Immature natural killer cell (primary cell): Measurements from ENCODE around the gene TCN2. TPM values are rescaled to one million over a fixed set of nuclear protein-coding genes. Genes with fewer than 3 reads are reported as not detected.
A peak's percentile ranks its signal among the peaks of the same experiment; 100 is the strongest.

ENCODE experiments used
- DNase-seq, 3 donors: peaks; one replicate each; pipeline ENCODE4 v3.0.0; 2022; ENCODE audit warnings: mixed read lengths in 1 of 3
- H3K27ac Mint-ChIP-seq, 6 donors: one replicate each; pipeline ENCODE4 v1.8.0; 2020; ENCODE audit warnings: mixed read lengths in 6 of 6, mild to moderate bottlenecking in 5 of 6, inconsistent platforms in 4 of 6, moderate library complexity in 3 of 6
- H3K27me3 Mint-ChIP-seq, 3 donors: one replicate each; pipeline ENCODE4 v1.8.0; 2020 to 2021; ENCODE audit warnings: low read depth in 3 of 3, mild to moderate bottlenecking in 3 of 3, mixed read lengths in 3 of 3, moderate library complexity in 3 of 3, inconsistent platforms in 1 of 3
- H3K36me3 Mint-ChIP-seq, 3 donors: one replicate each; pipeline ENCODE4 v1.8.0; 2020; ENCODE audit warnings: mixed read lengths in 3 of 3, inconsistent platforms in 2 of 3, mild to moderate bottlenecking in 2 of 3
- H3K4me1 Mint-ChIP-seq, 2 donors: one replicate each; pipeline ENCODE4 v1.8.0; 2020; ENCODE audit warnings: inconsistent platforms in 2 of 2, mild to moderate bottlenecking in 2 of 2, mixed read lengths in 2 of 2, moderate library complexity in 1 of 2
- H3K4me3 Mint-ChIP-seq, 5 donors: one replicate each; pipeline ENCODE4 v1.8.0; 2020; ENCODE audit warnings: mild to moderate bottlenecking in 5 of 5, mixed read lengths in 5 of 5, inconsistent platforms in 3 of 5, moderate library complexity in 3 of 5
- H3K9me3 Mint-ChIP-seq, 6 donors: one replicate each; pipeline ENCODE4 v1.8.0; 2020; ENCODE audit warnings: mild to moderate bottlenecking in 6 of 6, mixed read lengths in 6 of 6, inconsistent platforms in 4 of 6, moderate library complexity in 3 of 6
- polyA plus RNA-seq, 3 donors: library from polyadenylated mRNA; unstranded; fragments of 300-500 nt; fragmentation: Illumina TruSeq; gene quantifications; one replicate each; pipeline ENCODE4 v1.2.3, GENCODE V29; 2021

TCN2 gene
- polyA plus RNA-seq, 3 donors from 2014 or later: 0.14 to 0.59 TPM; not detected in 1

DNA sequence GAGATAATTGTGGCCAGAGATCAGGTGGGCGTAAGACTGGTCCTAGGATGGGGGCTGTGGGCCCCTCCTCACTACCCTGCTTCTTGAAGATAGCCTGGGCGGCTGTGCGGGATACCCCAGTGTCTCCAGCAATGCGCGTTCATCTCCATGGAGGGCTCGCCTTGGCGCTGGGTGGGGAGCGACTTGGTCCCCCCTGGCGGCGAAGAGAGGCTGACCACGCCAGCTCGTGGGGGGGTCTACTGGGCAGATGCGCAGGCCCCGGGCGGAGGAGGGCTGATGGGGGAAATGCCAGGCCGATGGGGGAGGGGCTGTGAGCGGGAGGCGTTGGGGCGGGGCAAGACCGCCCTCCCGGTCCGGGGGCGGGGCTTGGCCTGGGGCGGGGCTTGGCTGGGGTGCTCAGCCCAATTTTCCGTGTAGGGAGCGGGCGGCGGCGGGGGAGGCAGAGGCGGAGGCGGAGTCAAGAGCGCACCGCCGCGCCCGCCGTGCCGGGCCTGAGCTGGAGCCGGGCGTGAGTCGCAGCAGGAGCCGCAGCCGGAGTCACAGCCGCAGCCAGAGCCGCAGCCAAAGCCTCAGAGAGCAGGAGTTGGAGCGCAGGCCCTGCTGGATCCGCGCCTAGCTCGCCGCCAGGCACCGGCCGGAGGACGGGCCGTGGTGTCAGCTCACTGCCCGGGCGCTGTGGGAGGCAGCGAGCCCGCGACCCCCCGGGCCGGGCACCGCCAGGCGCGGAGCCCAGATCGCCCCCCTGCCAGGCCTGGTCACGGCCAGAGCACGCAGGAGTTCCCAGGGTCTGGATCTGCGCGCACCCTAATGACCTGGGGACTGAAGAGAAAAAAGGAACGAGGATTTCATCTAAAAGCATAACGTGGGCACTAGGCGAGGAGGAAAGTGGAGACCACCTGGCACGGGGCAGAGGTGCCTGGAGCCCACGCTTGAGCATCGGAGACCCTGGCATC, 28.6 kb downstream of the TCN2 start, which contains the start of gene SLC35E4:
Gene SLC35E4 (plus strand): TSS at position 509 of the 953 bp plus-strand sequence. CDS start 670 bp downstream, outside the sequence.
- DNase-seq: peak; percentile 90 to 92 (median 92)
- Mint-ChIP-seq H3K36me3 (peaks cover 0 to 4% (median 0%) of the 10 kb centered on the region in 3 donors), H3K4me1 (peaks cover 19 to 20% of the 10 kb centered on the region in 2 donors), H3K9me3 (peaks cover 0 to 2% (median 0%) of the 10 kb centered on the region in 6 donors), H3K4me3 (peak within 1 kb of the TSS; percentile 80 to 92 (median 85)), H3K27ac (peak within 1 kb of the TSS; percentile 86 to 96 (median 94)), H3K27me3 (peaks cover 1 to 4% (median 3%) of the 10 kb centered on the region in 3 donors)

DNA sequence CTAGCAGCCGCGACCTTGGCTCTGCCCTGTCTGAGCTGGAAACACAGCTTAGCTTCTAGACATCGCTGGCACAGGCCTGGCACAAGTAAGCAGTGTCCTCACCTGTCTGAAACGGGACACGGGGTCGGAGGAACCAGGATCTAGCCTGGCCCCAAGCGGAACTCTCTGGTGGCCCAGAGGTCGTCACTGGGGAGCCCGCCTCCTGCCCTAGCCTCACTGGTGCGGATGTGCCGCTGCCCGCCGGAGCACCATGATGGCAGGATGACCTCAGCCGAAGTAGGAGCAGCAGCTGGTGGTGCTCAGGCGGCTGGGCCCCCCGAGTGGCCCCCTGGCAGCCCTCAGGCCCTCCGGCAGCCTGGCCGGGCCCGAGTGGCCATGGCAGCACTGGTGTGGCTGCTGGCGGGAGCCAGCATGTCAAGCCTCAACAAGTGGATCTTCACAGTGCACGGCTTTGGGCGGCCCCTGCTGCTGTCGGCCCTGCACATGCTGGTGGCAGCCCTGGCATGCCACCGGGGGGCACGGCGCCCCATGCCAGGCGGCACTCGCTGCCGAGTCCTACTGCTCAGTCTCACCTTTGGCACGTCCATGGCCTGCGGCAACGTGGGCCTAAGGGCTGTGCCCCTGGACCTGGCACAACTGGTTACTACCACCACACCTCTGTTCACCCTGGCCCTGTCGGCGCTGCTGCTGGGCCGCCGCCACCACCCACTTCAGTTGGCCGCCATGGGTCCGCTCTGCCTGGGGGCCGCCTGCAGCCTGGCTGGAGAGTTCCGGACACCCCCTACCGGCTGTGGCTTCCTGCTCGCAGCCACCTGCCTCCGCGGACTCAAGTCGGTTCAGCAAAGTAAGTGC, 29.5 kb downstream of the TCN2 start:
- H3K4me3 Mint-ChIP-seq: peak overlapping the region; percentile 79 to 92 (median 85)
- H3K27me3 Mint-ChIP-seq: peaks cover 1 to 3% (median 2%) of the 10 kb centered on the region in 3 donors
- peak overlapping the region; percentile 60 to 85 (median 76) for H3K27ac Mint-ChIP-seq
- peak; percentile 16 to 32 (median 18) for DNase-seq
- peaks cover 0 to 2% (median 0%) of the 10 kb centered on the region in 6 donors for H3K9me3 Mint-ChIP-seq
- H3K36me3 Mint-ChIP-seq: peaks cover 0 to 4% (median 0%) of the 10 kb centered on the region in 3 donors
- peaks cover 19 to 20% of the 10 kb centered on the region in 2 donors for H3K4me1 Mint-ChIP-seq

DNA sequence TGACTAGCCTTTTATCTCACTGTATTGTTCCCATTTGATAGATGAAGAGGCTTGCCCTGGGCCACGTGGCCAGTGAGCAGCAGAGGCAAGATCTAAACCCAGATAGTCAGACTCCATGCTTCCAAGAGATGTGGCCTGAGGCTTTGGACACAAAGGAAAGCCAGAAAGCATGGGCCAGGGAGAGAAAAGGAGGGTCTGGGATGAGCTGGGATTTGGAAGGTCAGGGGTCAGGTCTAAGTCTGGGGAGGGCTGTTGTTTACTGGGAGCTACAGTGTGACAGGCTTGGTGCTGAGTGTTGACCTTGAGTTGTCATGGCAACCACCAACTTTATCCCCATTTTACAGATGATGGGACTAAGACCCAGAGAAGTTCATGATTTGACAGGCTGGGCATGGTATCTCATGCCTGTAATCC, 30.7 kb downstream of the TCN2 start:
- H3K4me3 Mint-ChIP-seq: peak overlapping the region; percentile 4 to 57 (median 42)
- H3K36me3 Mint-ChIP-seq: peaks cover 0 to 4% (median 0%) of the 10 kb centered on the region in 3 donors
- peaks cover 1 to 3% (median 2%) of the 10 kb centered on the region in 3 donors for H3K27me3 Mint-ChIP-seq
- peaks cover 19 to 20% of the 10 kb centered on the region in 2 donors for H3K4me1 Mint-ChIP-seq
- peaks cover 0 to 2% (median 0%) of the 10 kb centered on the region in 6 donors for H3K9me3 Mint-ChIP-seq
- no peak for DNase-seq
- peak overlapping the region in 2 of 6 donors; percentile 17 to 25 for H3K27ac Mint-ChIP-seq

DNA sequence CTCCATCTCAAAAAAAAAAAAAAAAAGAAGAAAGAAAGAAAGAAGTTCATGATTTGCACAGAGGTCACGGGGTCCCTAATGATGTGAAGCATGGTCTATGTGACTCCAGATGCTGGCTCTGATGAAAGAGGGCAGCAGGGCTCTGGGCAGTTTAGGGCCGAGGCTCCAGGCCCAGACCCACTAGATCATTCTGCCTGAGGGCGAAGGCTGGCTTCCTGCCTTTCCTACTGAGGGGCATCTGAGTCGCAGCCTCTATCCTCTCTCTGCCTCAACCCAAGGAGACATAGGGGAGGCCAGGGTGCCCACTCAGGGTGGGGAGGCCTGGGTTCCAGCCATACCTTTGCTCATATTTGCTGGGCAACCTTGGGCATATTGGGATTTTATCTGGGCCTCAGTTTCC, 33.4 kb downstream of the TCN2 start:
- Mint-ChIP-seq H3K36me3 (peaks cover 0 to 4% (median 0%) of the 10 kb centered on the region in 3 donors), H3K9me3 (peaks cover 0 to 2% (median 0%) of the 10 kb centered on the region in 6 donors), H3K4me3 (no peak overlapping the region), H3K27me3 (peaks cover 0 to 2% (median 0%) of the 10 kb centered on the region in 3 donors), H3K27ac (no peak overlapping the region), H3K4me1 (peaks cover 10 to 13% of the 10 kb centered on the region in 2 donors)
- no peak for DNase-seq

DNA sequence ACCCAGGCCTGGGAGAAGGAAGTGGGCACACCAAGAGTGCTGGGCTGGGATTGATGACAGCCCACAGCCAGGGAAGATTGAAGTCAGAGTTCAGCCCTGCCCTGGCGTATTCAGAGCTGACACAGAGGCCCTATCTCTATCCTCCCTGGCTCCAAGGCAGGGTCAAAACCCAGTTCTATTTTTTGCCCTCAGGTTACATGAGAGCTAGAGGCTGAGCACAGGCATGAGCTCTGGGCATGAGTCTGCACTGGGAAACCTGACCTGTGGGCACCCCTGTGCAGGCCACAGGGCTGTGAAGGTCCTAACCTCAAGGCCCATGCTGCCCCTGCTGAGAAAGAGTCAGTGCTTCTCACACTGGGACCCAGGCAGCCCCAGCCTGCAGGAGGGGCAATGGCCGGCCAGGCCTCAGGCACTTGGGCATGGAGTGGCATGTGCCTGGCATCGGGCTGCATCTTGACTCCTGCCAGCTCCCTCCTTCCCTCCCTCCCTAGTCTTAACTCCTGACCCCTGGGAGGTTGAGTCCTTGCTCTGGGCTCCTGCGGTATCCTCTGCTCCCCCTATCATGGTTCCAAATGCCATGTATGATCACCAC, 34.0 kb downstream of the TCN2 start:
- Mint-ChIP-seq H3K36me3 (peaks cover 0 to 4% (median 0%) of the 10 kb centered on the region in 3 donors), H3K9me3 (peaks cover 0 to 2% (median 0%) of the 10 kb centered on the region in 6 donors), H3K4me3 (no peak overlapping the region), H3K27ac (no peak overlapping the region), H3K4me1 (peaks cover 9 to 10% of the 10 kb centered on the region in 2 donors), H3K27me3 (peaks cover 0 to 2% (median 0%) of the 10 kb centered on the region in 3 donors)
- no peak for DNase-seq

DNA sequence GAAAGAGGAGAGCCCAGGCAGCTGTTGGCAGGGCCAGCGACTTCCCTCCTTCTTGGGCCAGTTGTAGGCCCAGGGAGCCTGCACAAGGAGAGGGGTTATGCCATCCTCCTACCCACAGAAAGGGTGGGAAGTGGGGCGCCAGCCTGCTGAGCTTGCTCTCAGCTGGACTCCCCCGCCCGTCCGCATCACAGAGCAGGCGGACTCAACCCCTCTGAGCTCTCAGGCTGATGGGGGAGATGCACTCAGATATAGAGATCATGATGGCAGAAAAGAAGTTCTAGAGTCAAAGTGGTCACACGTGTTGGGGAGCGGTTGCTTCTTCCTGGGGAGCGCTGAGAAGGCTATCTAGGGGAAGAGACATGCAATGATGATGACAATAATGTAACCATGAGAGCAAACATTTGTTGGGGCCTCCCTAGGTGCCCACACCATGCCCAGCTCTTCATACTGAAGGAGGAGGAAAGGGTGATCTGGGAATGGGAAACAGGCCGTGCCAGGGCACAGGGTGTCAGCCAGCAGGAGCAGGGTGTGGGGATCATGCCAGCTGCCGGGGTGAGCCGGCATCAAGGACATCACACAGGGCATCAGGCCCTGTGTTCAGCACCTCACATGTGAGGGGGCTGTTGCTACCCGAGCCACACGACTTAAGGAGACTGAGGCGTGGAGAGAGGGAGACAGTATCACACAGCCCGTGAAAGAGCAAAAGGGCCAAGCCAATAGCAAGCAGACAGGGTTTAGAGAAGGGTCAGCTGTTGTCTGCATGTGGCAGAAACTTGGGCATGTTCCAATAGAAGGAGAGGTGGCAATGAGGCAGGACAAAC, 36.3 kb downstream of the TCN2 start:
- H3K9me3 Mint-ChIP-seq: peaks cover 0 to 2% (median 0%) of the 10 kb centered on the region in 6 donors
- DNase-seq: no peak
- peak overlapping the region in 2 of 6 donors; percentile 14 to 53 for H3K27ac Mint-ChIP-seq
- H3K27me3 Mint-ChIP-seq: no peaks in the 10 kb centered on the region
- peaks cover 0 to 4% (median 0%) of the 10 kb centered on the region in 3 donors for H3K36me3 Mint-ChIP-seq
- H3K4me1 Mint-ChIP-seq: no peaks in the 10 kb centered on the region
- no peak overlapping the region for H3K4me3 Mint-ChIP-seq

DNA sequence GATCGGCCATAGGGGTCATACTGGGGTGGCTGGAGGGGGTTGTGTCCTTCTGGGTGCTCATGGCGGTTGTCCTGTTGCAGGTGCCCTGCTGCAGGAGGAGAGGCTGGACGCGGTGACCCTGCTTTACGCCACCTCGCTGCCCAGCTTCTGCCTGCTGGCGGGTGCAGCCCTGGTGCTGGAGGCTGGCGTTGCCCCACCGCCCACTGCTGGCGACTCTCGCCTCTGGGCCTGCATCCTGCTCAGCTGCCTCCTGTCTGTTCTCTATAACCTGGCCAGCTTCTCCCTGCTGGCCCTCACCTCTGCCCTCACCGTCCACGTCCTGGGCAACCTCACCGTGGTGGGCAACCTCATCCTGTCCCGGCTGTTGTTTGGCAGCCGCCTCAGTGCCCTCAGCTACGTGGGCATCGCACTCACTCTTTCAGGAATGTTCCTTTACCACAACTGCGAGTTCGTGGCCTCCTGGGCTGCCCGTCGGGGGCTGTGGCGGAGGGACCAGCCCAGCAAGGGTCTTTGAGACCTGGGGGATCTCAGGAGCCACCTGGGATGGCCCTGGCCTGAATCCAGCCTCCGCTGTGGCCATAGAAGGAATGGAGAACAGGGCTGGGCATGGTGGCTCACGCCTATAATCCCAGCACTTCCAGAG, 39.7 kb downstream of the TCN2 start:
- Mint-ChIP-seq H3K4me1 (no peaks in the 10 kb centered on the region), H3K9me3 (no peaks in the 10 kb centered on the region), H3K4me3 (no peak overlapping the region), H3K27me3 (peaks cover 0 to 2% (median 0%) of the 10 kb centered on the region in 3 donors), H3K36me3 (no peaks in the 10 kb centered on the region), H3K27ac (no peak overlapping the region)
- no peak for DNase-seq

DNA sequence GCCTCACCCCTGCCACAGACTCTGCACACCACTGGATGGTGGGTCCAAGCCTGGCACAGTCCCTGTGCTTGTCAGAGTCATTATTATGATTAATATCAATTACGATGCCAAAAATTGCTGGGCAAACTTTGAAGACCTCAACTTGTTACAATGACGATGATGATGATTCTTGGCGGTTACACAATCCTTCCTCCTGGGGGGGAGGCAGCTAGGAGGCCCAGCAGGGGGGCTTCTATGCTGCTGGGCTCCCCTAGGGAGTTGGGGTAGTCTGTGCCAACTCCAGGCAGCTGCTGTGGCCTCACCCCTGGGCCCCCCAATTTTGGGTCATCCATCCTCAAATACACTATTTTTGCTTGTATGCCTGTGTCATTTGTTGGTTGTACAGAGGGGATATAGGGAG, 40.6 kb downstream of the TCN2 start:
- Mint-ChIP-seq H3K27ac (no peak overlapping the region), H3K27me3 (peaks cover 0 to 2% (median 0%) of the 10 kb centered on the region in 3 donors), H3K9me3 (no peaks in the 10 kb centered on the region), H3K4me3 (no peak overlapping the region), H3K36me3 (no peaks in the 10 kb centered on the region), H3K4me1 (peaks cover 0 to 2% of the 10 kb centered on the region in 2 donors)
- DNase-seq: no peak

DNA sequence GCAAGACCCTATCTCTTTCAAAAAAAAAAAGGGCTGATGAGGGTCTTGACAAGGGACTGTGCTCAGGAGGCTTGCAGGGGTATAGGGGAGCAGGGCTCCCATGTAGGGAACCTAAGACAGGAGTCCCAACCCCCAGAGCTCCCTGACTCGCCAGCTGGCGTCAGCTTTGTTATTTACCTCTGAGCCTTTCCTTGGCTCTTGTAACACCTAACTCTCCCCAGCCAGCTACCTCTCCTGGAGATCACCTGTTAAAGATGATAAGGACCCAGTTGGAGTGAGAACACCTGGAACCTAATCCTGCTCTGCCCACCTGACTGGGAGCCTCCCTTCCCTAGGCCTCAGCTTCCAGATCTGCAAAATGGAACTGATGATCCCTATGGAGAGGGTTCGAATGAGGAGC, 41.9 kb downstream of the TCN2 start:
- H3K4me3 Mint-ChIP-seq: no peak overlapping the region
- no peaks in the 10 kb centered on the region for H3K9me3 Mint-ChIP-seq
- peaks cover 0 to 5% of the 10 kb centered on the region in 2 donors for H3K4me1 Mint-ChIP-seq
- no peak for DNase-seq
- H3K27me3 Mint-ChIP-seq: peaks cover 0 to 2% (median 0%) of the 10 kb centered on the region in 3 donors
- H3K36me3 Mint-ChIP-seq: no peaks in the 10 kb centered on the region
- peak overlapping the region in 1 of 6 donors; percentile 17 for H3K27ac Mint-ChIP-seq

DNA sequence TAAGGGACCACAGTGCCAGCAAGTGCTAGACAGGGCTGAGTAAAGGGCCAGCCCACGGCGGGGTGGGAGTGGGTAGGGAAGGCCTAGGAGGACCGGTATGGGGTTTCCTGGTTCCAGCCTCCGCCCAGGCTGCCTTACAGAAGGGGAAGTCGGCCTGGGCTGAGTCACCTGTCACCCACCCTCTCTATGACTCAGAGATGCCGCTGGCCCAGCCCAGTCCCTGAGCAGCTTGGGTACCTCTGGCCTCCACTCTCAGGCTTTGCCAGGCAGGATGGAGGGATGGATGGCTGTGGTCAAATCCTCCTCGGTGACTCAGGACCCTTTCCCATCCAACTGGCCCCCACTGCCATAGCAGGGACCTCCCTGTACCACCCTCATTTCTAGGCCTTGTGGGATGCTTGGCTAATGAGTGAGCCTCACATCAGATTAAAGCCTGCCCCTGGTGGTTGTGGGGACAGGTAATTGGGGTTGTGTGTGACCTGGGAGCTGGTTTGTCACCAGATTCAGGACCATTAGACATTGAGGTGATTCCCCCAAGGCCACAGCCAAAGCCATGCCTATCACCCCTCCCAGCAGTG, 42.5 kb downstream of the TCN2 start:
- Mint-ChIP-seq H3K27ac (no peak overlapping the region), H3K27me3 (peaks cover 0 to 2% (median 0%) of the 10 kb centered on the region in 3 donors), H3K4me1 (peaks cover 0 to 5% of the 10 kb centered on the region in 2 donors), H3K36me3 (no peaks in the 10 kb centered on the region), H3K9me3 (no peaks in the 10 kb centered on the region), H3K4me3 (no peak overlapping the region)
- DNase-seq: peak in 1 of 3 donors; percentile 7

DNA sequence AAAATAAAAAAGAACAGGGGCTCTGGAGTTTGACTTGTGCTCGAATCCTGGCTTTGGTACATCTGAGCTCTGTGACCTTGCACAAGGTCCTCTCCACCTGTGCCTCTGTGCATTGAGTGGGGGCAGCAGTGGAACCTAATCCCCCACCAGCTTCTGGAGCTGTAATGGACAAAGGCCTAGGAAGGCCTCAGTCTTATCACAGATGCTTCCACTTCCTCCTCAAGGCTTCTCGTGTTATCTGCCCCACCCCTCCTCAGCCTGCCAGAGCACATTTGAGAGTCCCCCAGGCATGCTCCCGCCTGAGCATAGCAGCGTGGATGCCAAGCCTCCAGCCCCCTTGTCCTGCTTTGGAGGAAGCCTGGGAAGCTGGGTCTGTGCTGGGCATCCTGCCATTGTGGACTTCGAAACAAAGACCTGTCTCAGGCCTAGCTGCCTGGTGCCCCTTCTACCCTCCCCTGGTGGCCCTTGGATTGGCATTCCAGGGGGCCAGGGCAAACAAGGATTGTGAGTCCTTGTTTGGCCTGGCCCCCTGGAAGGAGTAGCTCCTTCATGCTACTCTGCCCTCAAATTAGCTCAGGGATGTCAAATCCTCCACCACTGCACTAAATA, 43.6 kb downstream of the TCN2 start:
- no peak for DNase-seq
- peaks cover 0 to 2% (median 0%) of the 10 kb centered on the region in 3 donors for H3K36me3 Mint-ChIP-seq
- no peaks in the 10 kb centered on the region for H3K9me3 Mint-ChIP-seq
- peaks cover 0 to 2% (median 0%) of the 10 kb centered on the region in 3 donors for H3K27me3 Mint-ChIP-seq
- no peak overlapping the region for H3K4me3 Mint-ChIP-seq
- peaks cover 0 to 5% of the 10 kb centered on the region in 2 donors for H3K4me1 Mint-ChIP-seq
- H3K27ac Mint-ChIP-seq: no peak overlapping the region
